Lung (tissue), 16 donors: ENCODE measurements around the gene MLF1. TPM values are rescaled to one million over a fixed set of nuclear protein-coding genes. Genes with fewer than 3 reads are reported as not detected.

Source experiments
- ATAC-seq: fragments of 200-7000 bp; cut with Tn5 transposase; one replicate; pipeline ENCODE4 v1.9.1; 2020; ENCODE audit warnings: moderate number of reproducible peaks; ENCODE audit not compliant: insufficient read depth, low FRiP score
- DNase-seq, 3 donors: peaks; one replicate each; pipeline ENCODE4 v3.0.0-alpha.2; 2013 to 2017
- H3K27ac ChIP-seq, 2 donors: one replicate each; pipeline ENCODE4 v1.5.1; 2013; ENCODE audit warnings: mild to moderate bottlenecking in 2 of 2, moderate library complexity in 2 of 2, control low read depth in 1 of 2, inconsistent platforms in 1 of 2, low read depth in 1 of 2, low read length in 1 of 2
- H3K27me3 ChIP-seq, 3 donors: one replicate each; pipeline ENCODE4 v1.5.1; 2013; ENCODE audit warnings: low read length in 2 of 3; ENCODE audit not compliant: control insufficient read depth in 3 of 3, insufficient read depth in 3 of 3
- H3K36me3 ChIP-seq, 4 donors: one replicate each; pipeline ENCODE4 v1.5.1; 2013; ENCODE audit warnings: low read length in 4 of 4, mild to moderate bottlenecking in 1 of 4, moderate library complexity in 1 of 4; ENCODE audit not compliant: control insufficient read depth in 4 of 4, insufficient read depth in 4 of 4
- H3K4me1 ChIP-seq, 5 donors: one replicate each; pipeline ENCODE4 v1.5.1; 2013; ENCODE audit warnings: low read length in 5 of 5, mild to moderate bottlenecking in 2 of 5, moderate library complexity in 1 of 5; ENCODE audit not compliant: control insufficient read depth in 5 of 5, insufficient read depth in 5 of 5
- H3K4me3 ChIP-seq: one replicate; pipeline ENCODE4 v1.5.1; 2013; ENCODE audit warnings: mild to moderate bottlenecking, control low read depth, moderate library complexity
- H3K9ac ChIP-seq, 2 donors: one replicate each; pipeline ENCODE4 v1.5.1; 2013; ENCODE audit warnings: low read length in 2 of 2, control low read depth in 1 of 2; ENCODE audit not compliant: insufficient read depth in 1 of 2
- H3K9me3 ChIP-seq, 4 donors: one replicate each; pipeline ENCODE4 v1.5.1; 2013; ENCODE audit warnings: low read length in 3 of 4, mild to moderate bottlenecking in 1 of 4, moderate library complexity in 1 of 4; ENCODE audit not compliant: control insufficient read depth in 4 of 4, insufficient read depth in 3 of 4
- WGBS, 2 donors: extraction: QIAGEN DNeasy Blood & Tissue Kit; methylation state at CpG; one replicate each; pipeline ENCODE4 v1.1.7; 2013; 5-methylcytosine and 5-hydroxymethylcytosine counted together
- long read RNA-seq, 5 donors: transcript quantifications; one replicate each; lab custom pipeline, GENCODE V29; 2026
- polyA plus RNA-seq, 2 donors: library from polyadenylated mRNA; stranded (reverse); fragments of 200-250 nt; gene quantifications; one replicate each; pipeline ENCODE4 v1.2.1, GENCODE V29; 2013
- total RNA-seq, 2 donors: library from RNA; depleted of rRNA in 1 of 2; stranded (reverse); fragments of >200 nt in 1 of 2; gene quantifications; one replicate each; pipeline ENCODE4 v1.2.1, GENCODE V29; 2014 to 2021
- TF ChIP-seq, protein P1 (sequence below): IDR thresholded peaks from 2 replicates; pipeline ENCODE4 v1.5.1; 2012; ENCODE audit warnings: mild to moderate bottlenecking; ENCODE audit errors: control extremely low read depth, extremely low read depth
- donor health status: control.
- donor health status: control.
- donor health status: Bipolar disorder and iron deficiency.
- donor health status: healthy.
- donor health status: DM: yes; HTN: yes; CAD: no.

The MLF1 gene
- total RNA-seq = 10 to 100 TPM; 29.1 to 35.3 TPM
- polyA plus RNA-seq = 10 to 100 TPM; 12.7 to 22.9 TPM
- long read RNA-seq, donor 1, transcript MLF1-202 (7 exons, 2,222 nt) = major isoform, 14 of 85 reads
- long read RNA-seq, donor 1, transcript MLF1-201 (7 exons, 2,203 nt) = minor isoform, 11 of 85 reads
- long read RNA-seq, donor 1, partial matches to known transcripts = 60 of 85 reads
- long read RNA-seq, donor 1, other reads (novel, unspliced or antisense) = 0 of 85 reads
- long read RNA-seq, donor 2, transcript MLF1-201 (7 exons, 2,203 nt) = major isoform, 5 of 7 reads
- long read RNA-seq, donor 2, partial matches to known transcripts = 0 of 7 reads
- long read RNA-seq, donor 2, other reads (novel, unspliced or antisense) = 0 of 7 reads
- long read RNA-seq, donor 3, transcript MLF1-202 (7 exons, 2,222 nt) = minor isoform, 7 of 43 reads
- long read RNA-seq, donor 3, transcript MLF1-201 (7 exons, 2,203 nt) = major isoform, 11 of 43 reads
- long read RNA-seq, donor 3, partial matches to known transcripts = 23 of 43 reads
- long read RNA-seq, donor 3, other reads (novel, unspliced or antisense) = 0 of 43 reads
- long read RNA-seq, donor 4, transcript MLF1-201 (7 exons, 2,203 nt) = major isoform, 9 of 26 reads
- long read RNA-seq, donor 4, partial matches to known transcripts = 13 of 26 reads
- long read RNA-seq, donor 4, other reads (novel, unspliced or antisense) = 0 of 26 reads
- long read RNA-seq, donor 5, transcript MLF1-201 (7 exons, 2,203 nt) = major isoform, 23 of 33 reads
- long read RNA-seq, donor 5, transcript MLF1-202 (7 exons, 2,222 nt) = minor isoform, 10 of 33 reads
- long read RNA-seq, donor 5, partial matches to known transcripts = 0 of 33 reads
- long read RNA-seq, donor 5, other reads (novel, unspliced or antisense) = 0 of 33 reads

DNA sequence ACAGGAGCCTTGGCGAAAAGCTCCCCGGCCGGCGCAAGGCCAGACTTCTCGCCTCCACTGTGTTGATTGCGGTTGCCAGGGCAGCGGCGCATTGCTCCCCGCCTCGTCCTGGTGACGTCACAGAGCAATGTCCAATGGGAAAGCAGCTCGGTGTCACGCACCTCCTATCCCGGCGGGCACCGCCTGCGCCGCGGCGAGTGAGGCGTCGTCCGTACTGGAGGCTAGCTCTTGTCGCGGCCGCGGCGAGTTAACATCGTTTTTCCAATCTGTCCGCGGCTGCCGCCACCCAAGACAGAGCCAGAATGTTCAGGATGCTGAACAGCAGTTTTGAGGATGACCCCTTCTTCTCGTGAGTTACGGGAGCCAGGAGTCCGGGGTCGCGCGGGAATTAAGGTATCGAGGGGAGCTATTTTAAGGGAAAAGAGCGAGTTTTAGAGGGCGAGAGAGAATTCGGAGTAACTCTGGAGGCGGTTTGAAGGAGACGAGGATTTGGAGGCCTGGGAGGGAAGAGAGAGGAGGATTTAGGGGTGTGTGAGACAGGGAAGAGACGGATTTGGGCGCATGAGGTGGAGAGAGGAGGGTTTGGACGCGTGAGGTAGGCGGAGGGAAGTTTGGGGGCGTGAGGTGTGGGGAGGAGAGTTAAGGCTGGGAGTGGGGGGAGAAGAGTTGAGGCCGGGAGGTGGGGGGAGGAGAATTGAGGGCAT, at the start of gene MLF1:
TSS of gene MLF1 (plus strand) at position 196 of the 704 bp plus-strand sequence. CDS start at position 303, 107 bp downstream.
- peak within 1 kb of the TSS; percentile 47 to 79 for H3K27ac ChIP-seq
- H3K4me1 ChIP-seq = peaks cover 0 to 12% (median 5%) of the 10 kb centered on the region in 5 donors
- peak; percentile 99 for ATAC-seq
- H3K9ac ChIP-seq = peak within 1 kb of the TSS; percentile 92 to 99
- H3K4me3 ChIP-seq = peak within 1 kb of the TSS; percentile 23
- no peaks in the 10 kb centered on the region for H3K9me3 ChIP-seq
- WGBS, 2 donors = 1% methylated on average over 51 of the region's 51 CpGs
- DNase-seq = peak; percentile 98 to 99 (median 99)
- H3K36me3 ChIP-seq = no peaks in the 10 kb centered on the region
- peaks cover 0 to 2% (median 0%) of the 10 kb centered on the region in 3 donors for H3K27me3 ChIP-seq
- TF ChIP-seq, protein P1, sequence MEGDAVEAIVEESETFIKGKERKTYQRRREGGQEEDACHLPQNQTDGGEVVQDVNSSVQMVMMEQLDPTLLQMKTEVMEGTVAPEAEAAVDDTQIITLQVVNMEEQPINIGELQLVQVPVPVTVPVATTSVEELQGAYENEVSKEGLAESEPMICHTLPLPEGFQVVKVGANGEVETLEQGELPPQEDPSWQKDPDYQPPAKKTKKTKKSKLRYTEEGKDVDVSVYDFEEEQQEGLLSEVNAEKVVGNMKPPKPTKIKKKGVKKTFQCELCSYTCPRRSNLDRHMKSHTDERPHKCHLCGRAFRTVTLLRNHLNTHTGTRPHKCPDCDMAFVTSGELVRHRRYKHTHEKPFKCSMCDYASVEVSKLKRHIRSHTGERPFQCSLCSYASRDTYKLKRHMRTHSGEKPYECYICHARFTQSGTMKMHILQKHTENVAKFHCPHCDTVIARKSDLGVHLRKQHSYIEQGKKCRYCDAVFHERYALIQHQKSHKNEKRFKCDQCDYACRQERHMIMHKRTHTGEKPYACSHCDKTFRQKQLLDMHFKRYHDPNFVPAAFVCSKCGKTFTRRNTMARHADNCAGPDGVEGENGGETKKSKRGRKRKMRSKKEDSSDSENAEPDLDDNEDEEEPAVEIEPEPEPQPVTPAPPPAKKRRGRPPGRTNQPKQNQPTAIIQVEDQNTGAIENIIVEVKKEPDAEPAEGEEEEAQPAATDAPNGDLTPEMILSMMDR = no peak

GRCh38 chr3:158522221-158523136, 48.5 kb upstream of the MLF1 start:
- H3K9ac ChIP-seq = no peak overlapping the region
- no peak overlapping the region for H3K27ac ChIP-seq
- ATAC-seq = no peak
- no peaks in the 10 kb centered on the region for H3K4me1 ChIP-seq
- no peaks in the 10 kb centered on the region for H3K9me3 ChIP-seq
- TF ChIP-seq, protein P1 = no peak
- no peaks in the 10 kb centered on the region for H3K36me3 ChIP-seq
- H3K27me3 ChIP-seq = no peaks in the 10 kb centered on the region
- no peak for DNase-seq
- WGBS, 2 donors = 76 to 81% methylated on average over 4 of the region's 4 CpGs
- H3K4me3 ChIP-seq = no peak overlapping the region

DNA sequence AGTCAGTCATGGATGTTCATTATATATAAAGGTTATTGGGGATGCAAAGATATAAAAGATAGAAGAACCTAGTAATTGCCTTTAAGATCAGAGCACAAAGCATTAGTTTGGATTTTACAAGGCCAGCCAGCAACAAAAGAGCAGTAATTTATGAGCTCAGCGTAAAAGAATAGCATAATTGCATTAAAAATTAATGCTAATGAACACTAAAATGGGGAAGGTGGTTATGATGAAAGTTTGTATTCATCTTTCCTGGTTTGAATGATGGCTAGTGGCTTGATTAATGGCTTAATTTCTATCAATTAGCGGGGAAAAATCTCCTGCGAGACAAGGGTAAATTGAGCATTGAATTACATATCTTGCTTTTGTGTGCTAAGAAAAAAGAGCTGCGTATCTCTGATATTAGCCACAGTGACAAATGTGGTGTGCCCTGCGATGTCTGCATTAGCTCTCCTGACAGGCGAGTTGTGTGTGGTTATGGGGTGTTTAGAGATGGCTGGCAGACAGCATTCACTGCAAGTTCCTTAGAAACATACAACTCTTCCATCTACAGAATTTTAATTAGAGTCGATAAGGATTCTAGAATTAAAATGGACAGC, 42.8 kb upstream of the MLF1 start:
- DNase-seq (peak in 2 of 3 donors; percentile 32 to 39), ATAC-seq (no peak)
- H3K27ac ChIP-seq = no peak overlapping the region
- TF ChIP-seq, protein P1 = no peak
- no peaks in the 10 kb centered on the region for H3K36me3 ChIP-seq
- no peaks in the 10 kb centered on the region for H3K27me3 ChIP-seq
- H3K9me3 ChIP-seq = no peaks in the 10 kb centered on the region
- no peak overlapping the region for H3K4me3 ChIP-seq
- no peak overlapping the region for H3K9ac ChIP-seq
- H3K4me1 ChIP-seq = peaks cover 0 to 6% (median 5%) of the 10 kb centered on the region in 5 donors
- WGBS, 2 donors = 88 to 93% methylated on average over 7 of the region's 7 CpGs
